Amygdala (tissue), 56 donors: Measurements from ENCODE around the gene KANTR.
"Not testable (repeated sequence)": the region's sequence is repeated elsewhere in the genome, so short reads cannot be mapped to it uniquely, and the experiment has no call there.

Source experiments
- DNase-seq, 56 donors: peaks; one replicate each; lab custom pipeline; 2025; lab: John Stamatoyannopoulos, UW

KANTR gene

DNA sequence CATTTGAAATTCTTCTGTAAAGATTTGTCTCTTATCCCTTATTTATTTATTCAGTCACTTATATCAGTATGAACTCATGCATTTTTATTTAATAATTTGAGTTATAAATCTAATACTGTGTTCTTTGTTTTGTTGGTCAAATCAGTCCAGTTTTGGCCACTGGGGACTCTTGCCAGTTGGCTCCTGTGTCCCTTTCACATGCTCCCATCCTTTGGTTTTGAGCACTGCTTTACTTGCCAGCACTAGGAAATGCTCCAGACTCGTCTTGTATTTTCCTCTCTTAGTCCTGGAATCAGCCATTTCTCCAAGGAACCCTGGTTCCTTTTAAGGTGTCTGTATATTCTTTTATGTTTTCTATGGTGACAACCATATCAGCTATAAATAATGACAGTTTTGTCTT lies 28.1 kb downstream of the KANTR start:
- DNase-seq: peak in 3 of 56 donors; percentile 0 to 1 (median 0)

DNA sequence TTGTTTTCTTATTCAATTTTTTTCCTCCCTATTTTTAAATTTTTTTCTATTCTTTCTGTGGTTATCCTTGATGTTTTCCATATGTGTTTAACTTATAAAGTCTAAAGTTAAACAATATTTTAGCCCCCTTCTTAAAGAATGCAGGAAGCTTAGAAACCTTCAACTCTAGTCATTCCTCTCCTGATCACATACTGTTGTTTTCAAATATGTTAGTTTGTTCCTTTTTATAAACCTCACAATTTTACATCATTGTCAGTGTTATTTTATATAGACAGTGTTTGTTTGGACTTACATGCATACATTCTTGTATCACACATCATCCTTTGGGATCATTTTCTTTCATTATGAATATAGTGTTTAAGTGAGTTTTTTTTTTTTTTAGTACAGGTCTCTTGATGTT lies 31.6 kb downstream of the KANTR start:
- no peak for DNase-seq

DNA sequence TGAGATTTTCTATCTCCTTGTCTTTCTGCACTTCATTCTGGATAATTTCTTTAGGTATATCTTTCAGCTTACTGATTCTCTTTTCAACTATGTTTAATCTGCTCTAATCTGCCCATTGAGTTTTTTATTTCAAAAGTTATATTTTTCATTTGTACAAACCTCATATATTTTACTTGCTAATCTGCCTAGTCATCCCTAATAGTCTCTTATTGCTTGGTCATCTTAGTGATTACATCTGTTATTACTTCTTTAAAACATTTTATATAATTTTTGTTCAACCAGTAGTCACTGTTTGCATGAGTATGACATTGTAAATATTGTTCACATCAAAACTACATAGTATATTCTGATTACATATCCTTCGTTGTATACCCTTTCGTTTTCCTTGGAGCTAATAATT lies 32.4 kb downstream of the KANTR start:
- no peak for DNase-seq

DNA sequence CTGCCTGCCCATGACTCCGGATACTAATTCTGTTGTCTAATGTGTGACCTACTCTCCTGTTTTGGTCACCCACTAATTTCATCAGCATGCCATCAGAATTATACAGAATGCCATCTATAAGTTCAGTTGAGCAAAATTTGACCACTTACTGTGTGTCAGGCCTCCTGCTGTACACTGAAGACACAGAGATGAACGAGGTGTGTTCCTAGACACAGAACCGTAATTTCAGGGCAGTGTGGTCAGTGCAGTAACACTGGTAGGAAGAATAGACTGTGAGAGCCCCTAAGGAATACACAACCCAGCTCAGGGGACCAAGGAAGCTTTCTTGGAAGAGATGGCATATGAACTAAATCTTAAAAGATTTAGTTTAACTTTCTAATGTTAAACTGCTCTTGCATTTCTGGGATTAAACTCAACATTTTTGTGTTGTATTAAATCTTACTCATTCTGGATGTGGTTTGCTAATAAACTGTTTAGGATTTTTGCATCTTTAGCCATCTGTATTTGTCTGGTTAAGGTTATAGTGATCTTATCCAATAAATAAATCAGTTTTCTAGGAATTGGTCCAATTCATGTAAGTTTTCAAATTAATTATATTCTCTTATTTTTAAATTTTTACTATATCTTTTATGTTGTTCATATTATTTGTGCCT lies 34.3 kb downstream of the KANTR start:
- no peak for DNase-seq

DNA sequence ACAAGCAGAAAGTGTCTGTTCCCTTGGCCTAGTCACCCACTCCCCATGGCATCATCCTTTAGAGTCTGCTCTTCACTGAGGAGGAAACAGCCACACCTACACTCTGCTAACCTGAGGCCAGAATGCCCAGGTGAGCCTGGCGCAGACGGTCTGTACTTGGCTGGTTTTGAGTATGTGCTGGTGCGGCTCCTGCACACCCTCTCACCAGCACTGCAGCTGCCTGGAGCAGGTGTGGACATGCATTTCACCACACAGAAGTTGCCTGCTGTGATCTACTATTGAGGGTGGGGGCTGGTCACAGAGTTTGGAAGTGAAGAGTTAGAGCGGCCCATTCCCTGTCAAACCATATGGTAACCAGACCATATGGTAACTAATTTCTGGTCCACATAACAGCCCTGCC lies 39.5 kb downstream of the KANTR start:
- no peak for DNase-seq

DNA sequence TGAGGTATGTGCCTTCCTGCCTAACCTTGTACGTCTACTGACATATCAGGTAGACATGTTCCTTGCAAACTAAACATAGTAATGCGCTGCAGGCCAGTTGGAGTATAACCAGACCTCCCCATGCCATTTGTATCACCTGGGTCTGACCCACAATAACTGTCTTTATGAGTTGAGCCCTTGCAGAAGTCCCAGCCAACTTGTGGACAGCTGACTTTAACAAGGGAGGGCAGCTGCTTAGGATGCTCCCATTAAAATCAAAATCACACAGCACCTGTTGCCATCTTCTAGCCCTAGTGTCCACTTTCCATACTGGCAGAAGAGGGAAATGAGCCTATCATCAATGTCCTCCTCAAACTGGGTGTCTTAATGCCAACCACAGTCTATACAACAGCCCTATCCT lies 41.6 kb downstream of the KANTR start:
- no peak for DNase-seq

DNA sequence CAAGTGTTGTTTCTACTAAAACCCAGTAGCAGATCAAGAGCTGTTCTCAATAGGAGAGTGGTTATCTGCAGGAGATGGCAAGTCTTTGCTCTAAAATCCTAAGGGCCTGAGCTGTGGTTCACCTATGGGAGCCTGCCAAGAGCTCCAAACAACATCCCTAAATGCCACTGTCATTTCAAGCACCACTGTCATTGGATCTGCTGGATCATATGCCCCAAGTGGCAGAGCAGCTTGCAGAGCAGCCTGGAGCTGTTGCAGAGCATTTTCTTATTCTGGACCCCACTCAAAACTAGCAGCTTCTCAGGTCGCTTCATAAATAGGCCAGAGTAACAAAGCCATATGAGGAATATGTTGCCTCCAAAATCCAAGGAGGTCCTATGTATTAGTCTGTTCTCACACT lies 59.6 kb downstream of the KANTR start:
- no peak for DNase-seq

DNA sequence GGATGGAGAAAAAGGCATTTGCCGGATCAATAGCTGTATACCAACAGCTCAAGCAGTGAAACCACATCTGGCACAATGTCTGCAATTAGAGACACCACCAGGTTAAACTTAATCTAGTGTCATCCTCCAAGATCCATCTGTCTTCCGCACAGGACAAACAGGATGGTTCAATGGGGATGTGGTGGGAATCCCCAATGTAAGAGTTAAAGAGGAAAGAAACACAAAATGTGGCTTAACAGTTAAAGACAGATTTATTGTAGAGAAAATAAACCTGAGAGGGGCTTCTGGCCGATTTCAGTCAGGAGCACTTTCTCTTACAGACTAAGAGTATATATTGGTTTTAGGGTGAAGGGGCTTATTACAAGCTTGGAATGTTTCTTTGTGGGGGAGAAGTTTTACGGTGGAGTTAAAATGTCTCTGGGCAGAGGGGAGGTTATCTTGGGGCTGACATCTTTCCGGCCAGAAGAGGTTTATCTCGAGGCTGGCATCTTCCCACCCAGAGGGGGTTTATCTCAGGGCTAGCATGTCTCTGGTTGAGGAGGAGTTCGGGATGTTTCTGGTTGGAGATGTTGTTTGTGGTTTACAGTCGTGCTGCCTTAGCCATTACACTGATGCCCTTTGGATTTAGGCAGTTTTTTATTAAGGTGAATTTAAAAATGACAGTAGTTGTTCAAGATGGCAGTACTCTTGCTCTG lies 61.7 kb downstream of the KANTR start:
- no peak for DNase-seq

DNA sequence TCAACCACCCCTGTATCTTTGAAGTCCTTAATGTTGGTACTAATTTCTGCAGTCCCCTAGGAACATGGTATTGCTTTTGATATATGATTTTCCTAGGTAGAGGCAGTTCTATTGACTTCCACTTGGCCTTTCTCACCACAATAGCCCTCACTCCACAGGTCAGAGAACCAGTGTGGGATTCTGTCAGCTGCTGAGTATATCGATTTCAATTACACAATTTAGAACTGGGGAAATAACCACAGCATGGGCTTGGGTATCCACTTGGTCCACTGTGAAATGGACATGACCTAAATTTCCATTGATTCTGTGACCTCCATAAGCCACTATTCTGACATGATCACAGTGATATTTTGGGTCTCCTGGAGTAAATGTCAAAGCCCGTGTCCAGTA lies 62.3 kb downstream of the KANTR start:
- DNase-seq: no peak

DNA sequence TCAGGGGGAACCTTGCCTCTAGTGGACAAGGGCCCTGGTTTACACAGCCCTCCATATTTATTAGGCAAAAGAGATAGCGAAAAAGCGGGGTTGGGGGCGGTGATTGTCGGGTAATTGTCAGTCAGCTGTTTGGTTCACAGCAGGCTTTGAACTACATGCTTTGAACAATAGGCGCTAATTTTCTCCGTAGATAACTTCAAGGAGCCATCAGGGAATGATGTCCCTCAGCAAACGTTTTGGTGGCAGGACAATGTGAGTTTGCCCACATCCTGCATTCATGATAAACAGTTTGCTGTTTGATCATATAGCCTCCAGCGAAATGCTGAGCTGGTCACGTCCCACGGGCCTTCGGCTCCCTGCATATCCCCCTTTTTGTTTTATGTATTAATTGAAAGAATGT lies 65.2 kb downstream of the KANTR start:
- DNase-seq: no peak

DNA sequence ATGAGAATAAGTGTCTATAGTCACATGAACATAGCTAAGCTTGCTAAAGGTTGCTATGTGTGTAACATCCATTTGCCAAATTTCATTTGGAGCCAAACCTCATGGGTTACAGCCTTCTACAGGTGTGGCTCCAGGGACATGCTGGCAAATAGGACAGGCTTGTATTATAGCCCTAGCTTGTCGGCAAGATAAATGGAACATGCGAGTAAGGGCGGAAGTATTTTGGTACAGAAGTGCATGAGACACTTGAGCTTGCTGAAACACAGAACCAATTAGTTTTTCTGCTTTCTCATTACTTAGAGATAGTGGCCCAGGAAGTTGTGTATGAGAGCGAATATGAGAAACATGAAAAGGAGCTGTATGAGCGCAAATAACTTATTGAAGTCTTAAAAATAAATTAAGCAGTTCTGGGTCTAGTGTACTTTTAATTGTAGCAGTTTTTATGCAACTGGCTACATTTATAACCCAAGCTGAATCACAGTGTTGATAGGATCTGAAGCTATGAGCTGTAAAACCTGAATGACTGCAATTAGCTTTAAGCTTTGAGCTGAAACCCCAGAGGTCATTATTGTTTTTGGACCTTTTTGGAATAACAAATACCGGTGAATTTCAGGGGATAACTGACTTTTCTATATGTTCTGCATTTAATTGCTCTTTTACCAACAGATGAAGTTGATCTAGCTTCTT lies 66.5 kb downstream of the KANTR start:
- no peak for DNase-seq

DNA sequence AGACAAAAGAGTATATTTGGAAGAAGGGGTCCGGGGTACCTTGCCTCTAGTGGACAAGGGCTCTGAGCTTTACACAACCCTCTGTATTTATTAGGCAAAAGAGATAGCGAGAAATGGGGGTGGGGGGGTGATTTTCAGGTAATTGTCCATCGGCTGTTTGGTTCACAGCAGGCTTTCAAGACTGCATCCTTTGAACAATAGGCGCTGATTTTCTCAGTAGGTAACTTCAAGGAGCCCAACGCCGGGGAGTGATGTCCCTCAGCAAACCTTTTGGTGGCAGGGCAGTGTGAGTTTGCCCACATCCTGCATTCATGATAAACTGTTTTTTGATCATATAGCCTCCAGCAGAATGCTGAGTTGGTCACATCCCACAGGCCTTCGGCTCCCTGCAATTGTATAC lies 69.5 kb downstream of the KANTR start:
- DNase-seq: no peak

DNA sequence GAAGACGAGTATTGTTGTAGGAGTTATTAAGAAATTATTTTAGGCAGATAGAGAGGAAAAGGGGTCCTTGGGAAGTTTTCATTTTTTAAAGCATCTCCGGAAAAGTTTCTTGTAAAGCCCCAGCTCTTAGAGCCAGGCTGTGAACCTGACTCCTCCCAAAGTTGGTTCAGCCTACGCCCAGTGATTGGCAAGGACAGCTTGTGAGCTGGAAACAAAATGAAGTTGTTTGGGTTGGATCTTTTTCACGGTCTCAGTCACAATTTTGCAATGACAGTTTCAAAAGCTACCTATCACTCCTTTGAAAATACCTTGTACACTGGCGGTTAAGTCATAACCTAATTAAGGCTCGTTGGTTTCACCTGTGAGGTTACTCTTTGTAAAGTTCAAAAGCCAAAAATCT lies 70.6 kb downstream of the KANTR start:
- DNase-seq: not testable (repeated sequence)

DNA sequence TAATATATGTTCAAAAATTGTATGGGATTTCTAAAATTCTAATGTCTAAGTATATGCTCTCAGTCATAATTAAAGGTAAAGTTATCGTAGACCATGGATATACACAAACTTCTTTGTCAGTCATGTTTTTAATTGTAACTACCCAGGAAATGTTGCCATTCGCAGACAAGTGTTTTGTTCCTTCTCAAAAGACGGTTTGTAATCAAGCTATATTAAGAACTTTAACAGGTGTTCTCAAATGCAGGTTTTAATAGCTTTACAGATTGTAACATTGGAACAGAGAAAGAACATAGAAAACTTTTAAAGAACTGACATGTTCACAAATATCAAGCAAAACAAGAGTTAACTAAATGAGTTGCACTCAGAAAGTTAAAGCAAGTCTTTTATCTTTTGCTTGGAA lies 72.2 kb downstream of the KANTR start:
- no peak for DNase-seq

DNA sequence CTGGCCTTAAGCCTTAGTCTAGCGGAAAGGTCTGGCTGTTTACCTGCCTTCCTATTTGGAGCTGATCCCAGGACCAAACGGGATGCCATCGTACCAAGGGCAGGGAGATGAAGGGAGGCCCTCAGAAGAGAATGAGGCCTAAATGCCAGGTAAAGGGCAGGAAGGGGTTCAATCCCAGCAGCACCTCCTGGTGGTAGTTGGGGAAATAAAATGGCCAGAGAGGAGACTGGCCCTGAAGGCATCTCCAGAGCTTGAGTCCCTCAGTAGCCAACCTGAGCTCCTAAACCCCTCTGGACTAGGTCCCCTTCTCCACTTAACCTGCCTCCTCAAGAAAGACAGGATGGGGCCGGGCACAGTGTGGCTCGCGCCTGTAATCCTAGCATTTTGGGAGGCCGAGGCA lies 77.4 kb downstream of the KANTR start:
- DNase-seq: no peak
